Measurements from ENCODE around the gene CD69.

CD69 gene

GRCh38 chr12:9755035-9755434 is 5.7 kb downstream of the CD69 start:
- no peak overlapping the region for H3K4me3 ChIP-seq (replicated peaks; ENCODE audit: low read depth, low read length)
- no peak for DNase-seq (ENCODE audit: extremely low read depth, low read depth)
- no peak for TF ChIP-seq CTCF (IDR thresholded peaks at IDR 0.05; ENCODE audit: low read depth, low read length, missing control alignments)

- no peak for DNase-seq (ENCODE audit: extremely low read depth, low read depth)
- no peak for TF ChIP-seq CTCF (IDR thresholded peaks at IDR 0.05; ENCODE audit: low read depth, low read length, missing control alignments)
- H3K4me3 ChIP-seq (replicated peaks; ENCODE audit: low read depth, low read length): no peak overlapping the region
Observed at GRCh38 chr12:9754099-9754927, 6.4 kb downstream of the CD69 start.

GRCh38 chr12:9753498-9753897 is 7.2 kb downstream of the CD69 start:
- no peak overlapping the region for H3K4me3 ChIP-seq (replicated peaks; ENCODE audit: low read depth, low read length)
- TF ChIP-seq CTCF (IDR thresholded peaks at IDR 0.05; ENCODE audit: low read depth, low read length, missing control alignments): no peak
- no peak for DNase-seq (ENCODE audit: extremely low read depth, low read depth)

- no peak for DNase-seq (ENCODE audit: extremely low read depth, low read depth)
- TF ChIP-seq CTCF (IDR thresholded peaks at IDR 0.05; ENCODE audit: low read depth, low read length, missing control alignments): no peak
- no peak overlapping the region for H3K4me3 ChIP-seq (replicated peaks; ENCODE audit: low read depth, low read length)
Observed at GRCh38 chr12:9753073-9753472, 7.6 kb downstream of the CD69 start.

- no peak for TF ChIP-seq CTCF (IDR thresholded peaks at IDR 0.05; ENCODE audit: low read depth, low read length, missing control alignments)
- no peak overlapping the region for H3K4me3 ChIP-seq (replicated peaks; ENCODE audit: low read depth, low read length)
- no peak for DNase-seq (ENCODE audit: extremely low read depth, low read depth)
Observed at GRCh38 chr12:9752145-9752933, 8.4 kb downstream of the CD69 start.

GRCh38 chr12:9751204-9752144 is 9.2 kb downstream of the CD69 start:
- DNase-seq (ENCODE audit: extremely low read depth, low read depth): no peak
- no peak overlapping the region for H3K4me3 ChIP-seq (replicated peaks; ENCODE audit: low read depth, low read length)
- no peak for TF ChIP-seq CTCF (IDR thresholded peaks at IDR 0.05; ENCODE audit: low read depth, low read length, missing control alignments)

All from HFF-Myc (cell line).